HepG2 (cell line): ENCODE data around the gene CMKLR1.

Experiments
- CBX5 ChIP-seq: sonication (generic); formaldehyde crosslinking; IDR thresholded peaks from 2 replicates; pipeline ENCODE4 v1.4.0; 2020; ENCODE audit warnings: missing genetic modification reagents, borderline replicate concordance
- FOXK2 ChIP-seq: fragments of 450-650 bp; IDR thresholded peaks from 2 replicates; pipeline ENCODE4 v1.6.1; 2016
- KLF16 ChIP-seq, 2 experiments: sonication (generic) in 1 of 2; formaldehyde crosslinking in 1 of 2; IDR thresholded peaks; 2 replicates each; pipeline versions ENCODE4 v1.6.1 to v1.8.0; 2016 to 2023; ENCODE audit warnings: missing genetic modification reagents in 2 of 2, missing compliant biosample characterization in 1 of 2
- SP4 ChIP-seq: sonication (generic); formaldehyde crosslinking; IDR thresholded peaks from 2 replicates; pipeline ENCODE4 v1.8.1; 2023; ENCODE audit warnings: mild to moderate bottlenecking, missing genetic modification reagents
- ZNF34 ChIP-seq: sonication (generic); formaldehyde crosslinking; IDR thresholded peaks from 2 replicates; pipeline ENCODE4 v1.4.0; 2020; ENCODE audit warnings: mild to moderate bottlenecking, missing genetic modification reagents, borderline replicate concordance
- TF ChIP-seq, protein P1 (sequence below): sonication (generic); formaldehyde crosslinking; IDR thresholded peaks from 2 replicates; pipeline ENCODE4 v1.4.0; 2020; ENCODE audit warnings: missing genetic modification reagents, mild to moderate bottlenecking, borderline replicate concordance
- TF ChIP-seq, protein P2 (sequence below): sonication (generic); formaldehyde crosslinking; IDR thresholded peaks from 2 replicates; pipeline ENCODE4 v1.9.0; 2022; ENCODE audit warnings: low read depth, missing genetic modification reagents
- TF ChIP-seq, protein P3 (sequence below): sonication (generic); formaldehyde crosslinking; IDR thresholded peaks from 2 replicates; pipeline ENCODE4 v1.5.0; 2020; ENCODE audit warnings: mild to moderate bottlenecking, missing genetic modification reagents, moderate library complexity
- TF ChIP-seq, protein P4 (sequence below): sonication (generic); formaldehyde crosslinking; IDR thresholded peaks from 2 replicates; pipeline ENCODE4 v1.8.1; 2023; ENCODE audit warnings: mild to moderate bottlenecking, missing genetic modification reagents, borderline replicate concordance
- TF ChIP-seq, protein P5 (sequence below): sonication (generic); formaldehyde crosslinking; IDR thresholded peaks from 2 replicates; pipeline ENCODE4 v1.4.0; 2020; ENCODE audit warnings: missing genetic modification reagents, borderline replicate concordance

DNA sequence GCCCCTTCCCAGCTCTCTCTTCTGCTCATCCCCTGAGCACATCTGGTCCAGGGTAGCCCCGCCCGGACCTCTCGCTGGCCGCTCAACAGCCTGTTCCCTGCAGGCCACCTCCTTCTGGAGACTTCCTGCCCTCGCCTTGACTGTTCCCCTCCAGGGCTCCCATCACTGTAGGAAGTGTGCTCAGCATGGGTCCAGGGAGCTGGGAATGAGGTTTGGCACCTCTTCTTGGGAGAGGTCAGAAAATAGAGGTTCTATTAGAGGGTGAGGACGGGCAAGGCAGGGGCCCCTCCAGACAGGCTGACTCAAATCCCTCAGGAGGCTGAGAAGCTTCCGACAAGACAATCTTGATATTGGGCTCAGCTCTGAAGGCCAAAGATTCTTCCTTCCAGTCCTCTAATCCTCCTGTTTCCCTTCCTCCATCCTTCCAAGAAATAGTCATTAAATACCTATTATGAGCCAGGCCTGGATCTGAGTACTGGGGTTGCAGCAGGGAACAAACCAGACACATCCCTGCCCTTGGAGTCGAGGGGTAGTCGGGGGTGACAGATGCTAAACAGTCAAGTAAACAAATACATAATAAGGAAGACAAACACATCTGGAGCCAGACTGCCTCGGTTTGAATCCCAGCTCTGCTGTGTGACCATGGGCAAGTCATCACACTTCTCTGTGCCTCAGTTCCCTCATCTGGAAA, 30.6 kb downstream of the CMKLR1 start:
- TF ChIP-seq, protein P1, sequence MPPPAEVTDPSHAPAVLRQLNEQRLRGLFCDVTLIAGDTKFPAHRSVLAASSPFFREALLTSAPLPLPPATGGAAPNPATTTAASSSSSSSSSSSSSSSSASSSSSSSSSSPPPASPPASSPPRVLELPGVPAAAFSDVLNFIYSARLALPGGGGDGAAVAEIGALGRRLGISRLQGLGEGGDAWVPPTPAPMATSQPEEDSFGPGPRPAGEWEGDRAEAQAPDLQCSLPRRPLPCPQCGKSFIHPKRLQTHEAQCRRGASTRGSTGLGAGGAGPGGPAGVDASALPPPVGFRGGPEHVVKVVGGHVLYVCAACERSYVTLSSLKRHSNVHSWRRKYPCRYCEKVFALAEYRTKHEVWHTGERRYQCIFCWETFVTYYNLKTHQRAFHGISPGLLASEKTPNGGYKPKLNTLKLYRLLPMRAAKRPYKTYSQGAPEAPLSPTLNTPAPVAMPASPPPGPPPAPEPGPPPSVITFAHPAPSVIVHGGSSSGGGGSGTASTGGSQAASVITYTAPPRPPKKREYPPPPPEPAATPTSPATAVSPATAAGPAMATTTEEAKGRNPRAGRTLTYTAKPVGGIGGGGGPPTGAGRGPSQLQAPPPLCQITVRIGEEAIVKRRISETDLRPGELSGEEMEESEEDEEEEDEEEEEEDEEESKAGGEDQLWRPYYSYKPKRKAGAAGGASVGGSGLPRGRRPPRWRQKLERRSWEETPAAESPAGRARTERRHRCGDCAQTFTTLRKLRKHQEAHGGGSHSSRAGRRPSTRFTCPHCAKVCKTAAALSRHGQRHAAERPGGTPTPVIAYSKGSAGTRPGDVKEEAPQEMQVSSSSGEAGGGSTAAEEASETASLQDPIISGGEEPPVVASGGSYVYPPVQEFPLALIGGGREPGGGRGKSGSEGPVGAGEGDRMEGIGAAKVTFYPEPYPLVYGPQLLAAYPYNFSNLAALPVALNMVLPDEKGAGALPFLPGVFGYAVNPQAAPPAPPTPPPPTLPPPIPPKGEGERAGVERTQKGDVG (CRISPR knock-in tag) = no peak
- TF ChIP-seq, protein P2, sequence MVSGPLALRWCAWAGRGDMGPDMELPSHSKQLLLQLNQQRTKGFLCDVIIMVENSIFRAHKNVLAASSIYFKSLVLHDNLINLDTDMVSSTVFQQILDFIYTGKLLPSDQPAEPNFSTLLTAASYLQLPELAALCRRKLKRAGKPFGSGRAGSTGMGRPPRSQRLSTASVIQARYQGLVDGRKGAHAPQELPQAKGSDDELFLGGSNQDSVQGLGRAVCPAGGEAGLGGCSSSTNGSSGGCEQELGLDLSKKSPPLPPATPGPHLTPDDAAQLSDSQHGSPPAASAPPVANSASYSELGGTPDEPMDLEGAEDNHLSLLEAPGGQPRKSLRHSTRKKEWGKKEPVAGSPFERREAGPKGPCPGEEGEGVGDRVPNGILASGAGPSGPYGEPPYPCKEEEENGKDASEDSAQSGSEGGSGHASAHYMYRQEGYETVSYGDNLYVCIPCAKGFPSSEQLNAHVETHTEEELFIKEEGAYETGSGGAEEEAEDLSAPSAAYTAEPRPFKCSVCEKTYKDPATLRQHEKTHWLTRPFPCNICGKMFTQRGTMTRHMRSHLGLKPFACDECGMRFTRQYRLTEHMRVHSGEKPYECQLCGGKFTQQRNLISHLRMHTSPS (CRISPR knock-in tag) = no peak
- TF ChIP-seq, protein P3, sequence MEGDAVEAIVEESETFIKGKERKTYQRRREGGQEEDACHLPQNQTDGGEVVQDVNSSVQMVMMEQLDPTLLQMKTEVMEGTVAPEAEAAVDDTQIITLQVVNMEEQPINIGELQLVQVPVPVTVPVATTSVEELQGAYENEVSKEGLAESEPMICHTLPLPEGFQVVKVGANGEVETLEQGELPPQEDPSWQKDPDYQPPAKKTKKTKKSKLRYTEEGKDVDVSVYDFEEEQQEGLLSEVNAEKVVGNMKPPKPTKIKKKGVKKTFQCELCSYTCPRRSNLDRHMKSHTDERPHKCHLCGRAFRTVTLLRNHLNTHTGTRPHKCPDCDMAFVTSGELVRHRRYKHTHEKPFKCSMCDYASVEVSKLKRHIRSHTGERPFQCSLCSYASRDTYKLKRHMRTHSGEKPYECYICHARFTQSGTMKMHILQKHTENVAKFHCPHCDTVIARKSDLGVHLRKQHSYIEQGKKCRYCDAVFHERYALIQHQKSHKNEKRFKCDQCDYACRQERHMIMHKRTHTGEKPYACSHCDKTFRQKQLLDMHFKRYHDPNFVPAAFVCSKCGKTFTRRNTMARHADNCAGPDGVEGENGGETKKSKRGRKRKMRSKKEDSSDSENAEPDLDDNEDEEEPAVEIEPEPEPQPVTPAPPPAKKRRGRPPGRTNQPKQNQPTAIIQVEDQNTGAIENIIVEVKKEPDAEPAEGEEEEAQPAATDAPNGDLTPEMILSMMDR (CRISPR knock-in tag) = no peak
- TF ChIP-seq KLF16 (CRISPR knock-in tag; IDR thresholded peaks at IDR 0.05) = no peak
- TF ChIP-seq FOXK2 = no peak
- TF ChIP-seq, protein P4, sequence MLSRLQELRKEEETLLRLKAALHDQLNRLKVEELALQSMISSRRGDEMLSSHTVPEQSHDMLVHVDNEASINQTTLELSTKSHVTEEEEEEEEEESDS (CRISPR knock-in tag) = no peak
- TF ChIP-seq, protein P5, sequence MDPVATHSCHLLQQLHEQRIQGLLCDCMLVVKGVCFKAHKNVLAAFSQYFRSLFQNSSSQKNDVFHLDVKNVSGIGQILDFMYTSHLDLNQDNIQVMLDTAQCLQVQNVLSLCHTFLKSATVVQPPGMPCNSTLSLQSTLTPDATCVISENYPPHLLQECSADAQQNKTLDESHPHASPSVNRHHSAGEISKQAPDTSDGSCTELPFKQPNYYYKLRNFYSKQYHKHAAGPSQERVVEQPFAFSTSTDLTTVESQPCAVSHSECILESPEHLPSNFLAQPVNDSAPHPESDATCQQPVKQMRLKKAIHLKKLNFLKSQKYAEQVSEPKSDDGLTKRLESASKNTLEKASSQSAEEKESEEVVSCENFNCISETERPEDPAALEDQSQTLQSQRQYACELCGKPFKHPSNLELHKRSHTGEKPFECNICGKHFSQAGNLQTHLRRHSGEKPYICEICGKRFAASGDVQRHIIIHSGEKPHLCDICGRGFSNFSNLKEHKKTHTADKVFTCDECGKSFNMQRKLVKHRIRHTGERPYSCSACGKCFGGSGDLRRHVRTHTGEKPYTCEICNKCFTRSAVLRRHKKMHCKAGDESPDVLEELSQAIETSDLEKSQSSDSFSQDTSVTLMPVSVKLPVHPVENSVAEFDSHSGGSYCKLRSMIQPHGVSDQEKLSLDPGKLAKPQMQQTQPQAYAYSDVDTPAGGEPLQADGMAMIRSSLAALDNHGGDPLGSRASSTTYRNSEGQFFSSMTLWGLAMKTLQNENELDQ (CRISPR knock-in tag) = no peak
- TF ChIP-seq SP4 (CRISPR knock-in tag) = no peak
- TF ChIP-seq CBX5 (CRISPR knock-in tag) = no peak
- no peak for TF ChIP-seq ZNF34
